WTC11 (cell line): ENCODE measurements around the gene SKI.
A peak's percentile ranks its signal among the peaks of the same experiment; 100 is the strongest.

ENCODE experiments used
- HMGXB4 ChIP-seq: sonication (generic); formaldehyde crosslinking; IDR thresholded peaks from 2 replicates; pipeline ENCODE4 v1.8.1; 2023; ENCODE audit warnings: mild to moderate bottlenecking, moderate library complexity, missing genetic modification reagents
- IRF1 ChIP-seq: sonication (generic); formaldehyde crosslinking; IDR thresholded peaks from 2 replicates; pipeline ENCODE4 v1.8.0; 2023; ENCODE audit warnings: missing genetic modification reagents

GRCh38 chr1:2312515-2313301 is 84.6 kb downstream of the SKI start:
- 0 out of 2 replicates have a peak, but pooled peaks have one; percentile 13 for TF ChIP-seq HMGXB4
- no peak for TF ChIP-seq IRF1 (CRISPR knock-in tag)
